ENCODE data around the gene ESRP2.

GRCh38 chr16:68183046-68183445, 52.9 kb downstream of the ESRP2 start:
- TF ChIP-seq CTCF (conservative IDR thresholded peaks at IDR 0.05; ENCODE audit: low read depth, low read length) (no peak), EZH2 (IDR thresholded peaks at IDR 0.05; ENCODE audit: borderline replicate concordance, low read depth, low read length, poor library complexity, severe bottlenecking) (no peak)

Data from A673 (cell line).